Panc1 (cell line): ENCODE results near the gene RUVBL1. TPM values are rescaled to one million over a fixed set of nuclear protein-coding genes. Genes with fewer than 3 reads are reported as not detected.

Experiments
- ATAC-seq: fragments of 200-7000 bp; cut with Tn5 transposase; 2 replicates; pipeline ENCODE4 v1.9.1; 2020; ENCODE audit warnings: mild to moderate bottlenecking, moderate library complexity
- BruUV-seq: library from RNA; stranded (reverse); fragments of 400-500 nt; replicated peaks from 2 replicates; lab custom pipeline; 2021; lab: Mats Ljungman, UMichigan
- CTCF ChIA-PET: fragments of 300-600 bp; sonication (Branson Sonifier 250); formaldehyde crosslinking; loops from one replicate; lab custom pipeline; 2022; ENCODE audit warnings: antibody characterized with exemption; lab: Charles Lee
- POLR2A ChIA-PET: fragments of 300-600 bp; sonication (Branson Sonifier 250); formaldehyde crosslinking; loops from one replicate; lab custom pipeline; 2022; ENCODE audit warnings: antibody characterized with exemption; lab: Charles Lee
- DNase-seq: peaks from one replicate; pipeline ENCODE4 v3.0.0-alpha.2; 2010; ENCODE audit warnings: low read depth, low spot score
- H3K27ac ChIP-seq: 2 replicates; pipeline ENCODE4 v1.5.1; 2011; ENCODE audit warnings: mild to moderate bottlenecking, low read length, inconsistent platforms
- H3K27me3 ChIP-seq: fragments of 200-500 bp; sonication (Bioruptor generic); 2 replicates; pipeline ENCODE4 v1.6.0; 2014; ENCODE audit warnings: low read length, inconsistent platforms; ENCODE audit not compliant: control insufficient read depth, insufficient read depth
- H3K36me3 ChIP-seq: fragments of 200-500 bp; sonication (Bioruptor generic); 2 replicates; pipeline ENCODE4 v1.5.1; 2014; ENCODE audit warnings: inconsistent platforms, mild to moderate bottlenecking, low read length, moderate library complexity; ENCODE audit not compliant: control insufficient read depth, insufficient read depth
- H3K4me1 ChIP-seq: 2 replicates; pipeline ENCODE4 v1.5.1; 2011; ENCODE audit warnings: inconsistent platforms, mild to moderate bottlenecking, low read length, moderate library complexity; ENCODE audit not compliant: control insufficient read depth, insufficient read depth
- H3K4me3 ChIP-seq, 2 experiments: 2 replicates each; pipeline ENCODE4 v1.5.1; 2011 to 2012; ENCODE audit warnings: low read depth in 2 of 2, low read length in 2 of 2, mild to moderate bottlenecking in 2 of 2, inconsistent platforms in 1 of 2, moderate library complexity in 1 of 2
- H3K9me3 ChIP-seq: fragments of 200-500 bp; sonication (Bioruptor generic); 2 replicates; pipeline ENCODE4 v1.5.1; 2014; ENCODE audit warnings: low read depth, mild to moderate bottlenecking, inconsistent platforms, low read length, moderate library complexity; ENCODE audit not compliant: control insufficient read depth, insufficient read depth
- POLR2AphosphoS5 ChIP-seq: IDR thresholded peaks from 2 replicates; pipeline ENCODE4 v1.6.1; 2012; ENCODE audit warnings: mild to moderate bottlenecking, low read depth, low read length, moderate library complexity
- SIN3A ChIP-seq: IDR thresholded peaks from 2 replicates; pipeline ENCODE4 v1.6.1; 2012; ENCODE audit warnings: low read depth, mild to moderate bottlenecking, low read length, moderate library complexity, borderline replicate concordance; ENCODE audit not compliant: insufficient read depth
- TCF7L2 ChIP-seq: IDR thresholded peaks from 2 replicates; pipeline ENCODE4 v1.6.1; 2011; ENCODE audit warnings: mild to moderate bottlenecking, low read depth, low read length, inconsistent platforms
- in situ Hi-C: cut with HindIII; loops from 2 replicates; pipeline ENCODE4 v1.10.0; 2016; ENCODE audit warnings: low sequenced_read_pairs, low pct_unique_long_range_greater_than_20kb
- intact Hi-C: fragments of 100-400 bp; cut with micrococcal nuclease; formaldehyde crosslinking; loops from one replicate; pipeline ENCODE4 v1.10.0; 2022; ENCODE audit not compliant: unreplicated experiment
- total RNA-seq: library from RNA; stranded (reverse); gene quantifications from one replicate; pipeline ENCODE4 v1.2.1, GENCODE V29; 2021; ENCODE audit not compliant: unreplicated experiment
- TF ChIP-seq, protein P1 (sequence below): fragments of 450-650 bp; IDR thresholded peaks from 2 replicates; pipeline ENCODE4 v1.5.1; 2017; ENCODE audit warnings: mild to moderate bottlenecking
- TF ChIP-seq, protein P2 (sequence below), 2 experiments: IDR thresholded peaks; 2 replicates each; pipeline ENCODE4 v1.6.1; 2011 to 2012; ENCODE audit warnings: low read depth in 2 of 2, control low read depth in 1 of 2, low read length in 1 of 2, mild to moderate bottlenecking in 1 of 2, moderate library complexity in 1 of 2; ENCODE audit not compliant: insufficient read depth in 1 of 2

Gene RUVBL1
- total RNA-seq, 1 experiment from 2014 or later = 122 TPM

- Histone ChIP-seq H3K36me3 (0 out of 2 replicates have a peak, but pooled peaks cover 5% of the 10 kb centered on the region), H3K9me3 (no peaks in the 10 kb centered on the region), H3K27me3 (no peaks in the 10 kb centered on the region), H3K4me3 (no peak overlapping the region), H3K4me1 (peaks cover 5% of the 10 kb centered on the region; the same call in 1 of the 2 replicates), H3K27ac (no peak overlapping the region)
- DNase-seq (no peak), ATAC-seq (no peak)
- ChIA-PET POLR2A (no interaction called here), CTCF (no interaction called here)
- in situ Hi-C loops = no loop called here
- intact Hi-C loops = no loop called here
- TF ChIP-seq, protein P1, sequence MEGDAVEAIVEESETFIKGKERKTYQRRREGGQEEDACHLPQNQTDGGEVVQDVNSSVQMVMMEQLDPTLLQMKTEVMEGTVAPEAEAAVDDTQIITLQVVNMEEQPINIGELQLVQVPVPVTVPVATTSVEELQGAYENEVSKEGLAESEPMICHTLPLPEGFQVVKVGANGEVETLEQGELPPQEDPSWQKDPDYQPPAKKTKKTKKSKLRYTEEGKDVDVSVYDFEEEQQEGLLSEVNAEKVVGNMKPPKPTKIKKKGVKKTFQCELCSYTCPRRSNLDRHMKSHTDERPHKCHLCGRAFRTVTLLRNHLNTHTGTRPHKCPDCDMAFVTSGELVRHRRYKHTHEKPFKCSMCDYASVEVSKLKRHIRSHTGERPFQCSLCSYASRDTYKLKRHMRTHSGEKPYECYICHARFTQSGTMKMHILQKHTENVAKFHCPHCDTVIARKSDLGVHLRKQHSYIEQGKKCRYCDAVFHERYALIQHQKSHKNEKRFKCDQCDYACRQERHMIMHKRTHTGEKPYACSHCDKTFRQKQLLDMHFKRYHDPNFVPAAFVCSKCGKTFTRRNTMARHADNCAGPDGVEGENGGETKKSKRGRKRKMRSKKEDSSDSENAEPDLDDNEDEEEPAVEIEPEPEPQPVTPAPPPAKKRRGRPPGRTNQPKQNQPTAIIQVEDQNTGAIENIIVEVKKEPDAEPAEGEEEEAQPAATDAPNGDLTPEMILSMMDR = no peak
- TF ChIP-seq POLR2AphosphoS5 (no peak), TCF7L2 (no peak), SIN3A (no peak)
- TF ChIP-seq, protein P2, sequence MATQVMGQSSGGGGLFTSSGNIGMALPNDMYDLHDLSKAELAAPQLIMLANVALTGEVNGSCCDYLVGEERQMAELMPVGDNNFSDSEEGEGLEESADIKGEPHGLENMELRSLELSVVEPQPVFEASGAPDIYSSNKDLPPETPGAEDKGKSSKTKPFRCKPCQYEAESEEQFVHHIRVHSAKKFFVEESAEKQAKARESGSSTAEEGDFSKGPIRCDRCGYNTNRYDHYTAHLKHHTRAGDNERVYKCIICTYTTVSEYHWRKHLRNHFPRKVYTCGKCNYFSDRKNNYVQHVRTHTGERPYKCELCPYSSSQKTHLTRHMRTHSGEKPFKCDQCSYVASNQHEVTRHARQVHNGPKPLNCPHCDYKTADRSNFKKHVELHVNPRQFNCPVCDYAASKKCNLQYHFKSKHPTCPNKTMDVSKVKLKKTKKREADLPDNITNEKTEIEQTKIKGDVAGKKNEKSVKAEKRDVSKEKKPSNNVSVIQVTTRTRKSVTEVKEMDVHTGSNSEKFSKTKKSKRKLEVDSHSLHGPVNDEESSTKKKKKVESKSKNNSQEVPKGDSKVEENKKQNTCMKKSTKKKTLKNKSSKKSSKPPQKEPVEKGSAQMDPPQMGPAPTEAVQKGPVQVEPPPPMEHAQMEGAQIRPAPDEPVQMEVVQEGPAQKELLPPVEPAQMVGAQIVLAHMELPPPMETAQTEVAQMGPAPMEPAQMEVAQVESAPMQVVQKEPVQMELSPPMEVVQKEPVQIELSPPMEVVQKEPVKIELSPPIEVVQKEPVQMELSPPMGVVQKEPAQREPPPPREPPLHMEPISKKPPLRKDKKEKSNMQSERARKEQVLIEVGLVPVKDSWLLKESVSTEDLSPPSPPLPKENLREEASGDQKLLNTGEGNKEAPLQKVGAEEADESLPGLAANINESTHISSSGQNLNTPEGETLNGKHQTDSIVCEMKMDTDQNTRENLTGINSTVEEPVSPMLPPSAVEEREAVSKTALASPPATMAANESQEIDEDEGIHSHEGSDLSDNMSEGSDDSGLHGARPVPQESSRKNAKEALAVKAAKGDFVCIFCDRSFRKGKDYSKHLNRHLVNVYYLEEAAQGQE (IDR thresholded peaks at IDR 0.05; ENCODE audit: insufficient read depth in 1 of 2, low read depth in 2 of 2, low read length in 1 of 2) = no peak
- no TSS peak for BruUV-seq
These were observed 43.8 kb downstream of the RUVBL1 start for GRCh38 chr3:128079823-128080222.

DNA sequence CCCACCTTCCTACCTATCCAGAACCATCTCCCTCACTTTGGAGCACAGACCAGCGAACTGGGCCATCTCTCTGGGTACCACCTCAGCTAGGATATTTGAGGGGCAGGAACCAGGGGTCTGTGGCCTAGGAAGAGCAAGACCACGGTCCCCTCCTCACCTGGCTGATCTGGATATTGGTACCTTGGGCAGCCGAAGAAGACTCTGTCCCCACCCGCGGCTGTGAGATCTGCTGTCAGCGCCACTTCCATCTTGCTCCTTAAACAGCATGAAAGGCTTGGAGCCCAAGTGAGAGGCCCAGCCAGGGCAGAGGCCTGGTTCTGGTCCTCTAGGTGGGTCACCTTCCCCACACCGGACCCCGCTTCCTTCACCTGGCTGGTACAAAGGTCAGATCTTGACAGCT is 44.7 kb downstream of the RUVBL1 start:
- TF ChIP-seq TCF7L2 = no peak
- TF ChIP-seq, protein P2 (IDR thresholded peaks at IDR 0.05; ENCODE audit: insufficient read depth in 1 of 2, low read depth in 2 of 2, low read length in 1 of 2) = no peak
- TF ChIP-seq, protein P1 = no peak
- no peak for TF ChIP-seq POLR2AphosphoS5
- TF ChIP-seq SIN3A = no peak
- intact Hi-C loops (no loop called here), in situ Hi-C loops (no loop called here)
- ATAC-seq (no peak), DNase-seq (no peak)
- ChIA-PET CTCF (interaction anchor here (0.6 kb wide), 1 partner anchor 15 kb away, joined by 3 read pairs; no protein-coding TSS in a partner anchor), POLR2A (no interaction called here)
- Histone ChIP-seq H3K27ac (no peak overlapping the region), H3K4me3 (no peak overlapping the region), H3K36me3 (0 out of 2 replicates have a peak, but pooled peaks cover 5% of the 10 kb centered on the region), H3K4me1 (peaks cover 6% of the 10 kb centered on the region; the same call in 1 of the 2 replicates), H3K27me3 (no peaks in the 10 kb centered on the region), H3K9me3 (no peaks in the 10 kb centered on the region)
- BruUV-seq = no TSS peak
